HEK293 (cell line): ENCODE measurements around the gene PRND.

ENCODE experiments used
- CTCF ChIA-PET: fragments of 350-600 bp; formaldehyde crosslinking; extraction: SDS; loops from one replicate; lab custom pipeline; 2021; ENCODE audit warnings: antibody characterized with exemption; lab: Yijun Ruan, JAX
- POLR2A ChIA-PET: fragments of 300-600 bp; formaldehyde crosslinking; extraction: SDS; loops from one replicate; lab custom pipeline; 2020; ENCODE audit warnings: antibody characterized with exemption, inconsistent platforms; lab: Yijun Ruan, JAX
- H3K27ac ChIP-seq: fragments of 200-500 bp; sonication (Bioruptor generic); 2 replicates; pipeline ENCODE4 v1.5.1; 2014; ENCODE audit warnings: low read depth, low read length, control low read depth, inconsistent platforms; ENCODE audit errors: extremely low read depth
- H3K36me3 ChIP-seq, 2 experiments: fragments of 200-500 bp in 1 of 2; sonication (Bioruptor generic) in 1 of 2; 1 replicate in 1 of 2; 2 replicates in 1 of 2; pipeline ENCODE4 v1.5.1; 2014 to 2017; ENCODE audit warnings: inconsistent platforms in 2 of 2, low read length in 2 of 2; ENCODE audit not compliant: control insufficient read depth in 2 of 2, insufficient read depth in 1 of 2
- H3K4me1 ChIP-seq: fragments of 200-500 bp; sonication (Bioruptor generic); 2 replicates; pipeline ENCODE4 v1.5.1; 2014; ENCODE audit warnings: mild to moderate bottlenecking, low read length, inconsistent platforms; ENCODE audit not compliant: control insufficient read depth, insufficient read depth
- H3K4me3 ChIP-seq: 2 replicates; pipeline ENCODE4 v1.5.1; 2011; ENCODE audit warnings: low read depth, mild to moderate bottlenecking, control low read depth, low read length, moderate library complexity
- H3K9me3 ChIP-seq: fragments of 200-500 bp; sonication (Bioruptor generic); 2 replicates; pipeline ENCODE4 v1.5.1; 2014; ENCODE audit warnings: low read depth, low read length, inconsistent platforms; ENCODE audit not compliant: control insufficient read depth, insufficient read depth
- EGR2 ChIP-seq: fragments of 450-650 bp; formaldehyde crosslinking; IDR thresholded peaks from 2 replicates; pipeline ENCODE4 v1.5.1; 2016; ENCODE audit warnings: low read depth, missing biosample characterization, missing genetic modification characterization
- KLF16 ChIP-seq: fragments of 450-650 bp; formaldehyde crosslinking; IDR thresholded peaks from 2 replicates; pipeline ENCODE4 v1.5.1; 2017; ENCODE audit warnings: missing biosample characterization, missing genetic modification characterization
- KLF8 ChIP-seq: fragments of 450-650 bp; formaldehyde crosslinking; IDR thresholded peaks from 2 replicates; pipeline ENCODE4 v1.5.1; 2016; ENCODE audit warnings: missing biosample characterization, missing genetic modification characterization
- SETDB1 ChIP-seq: IDR thresholded peaks from one replicate; pipeline ENCODE4 v1.6.1; 2017; ENCODE audit warnings: mild to moderate bottlenecking, low read length, moderate library complexity, mixed read lengths; ENCODE audit not compliant: insufficient read length
- TSHZ1 ChIP-seq: fragments of 450-650 bp; formaldehyde crosslinking; IDR thresholded peaks from 2 replicates; pipeline ENCODE4 v1.5.1; 2016; ENCODE audit warnings: missing biosample characterization, missing genetic modification characterization, borderline replicate concordance
- ZBTB1 ChIP-seq: fragments of 450-650 bp; formaldehyde crosslinking; IDR thresholded peaks from 2 replicates; pipeline ENCODE4 v1.5.1; 2016; ENCODE audit warnings: missing biosample characterization, missing genetic modification characterization
- ZNF140 ChIP-seq: fragments of 450-650 bp; formaldehyde crosslinking; IDR thresholded peaks from 2 replicates; pipeline ENCODE4 v1.5.1; 2016; ENCODE audit warnings: missing biosample characterization, missing genetic modification characterization
- ZNF18 ChIP-seq: fragments of 450-650 bp; formaldehyde crosslinking; IDR thresholded peaks from 2 replicates; pipeline ENCODE4 v1.5.1; 2016; ENCODE audit warnings: missing biosample characterization, missing genetic modification characterization
- ZNF202 ChIP-seq: fragments of 450-650 bp; formaldehyde crosslinking; IDR thresholded peaks from 2 replicates; pipeline ENCODE4 v1.5.1; 2016; ENCODE audit warnings: missing biosample characterization, missing genetic modification characterization, borderline replicate concordance
- ZNF221 ChIP-seq: fragments of 450-650 bp; formaldehyde crosslinking; IDR thresholded peaks from 2 replicates; pipeline ENCODE4 v1.5.1; 2017; ENCODE audit warnings: missing biosample characterization, missing genetic modification characterization, borderline replicate concordance
- ZNF223 ChIP-seq: fragments of 450-650 bp; formaldehyde crosslinking; IDR thresholded peaks from 2 replicates; pipeline ENCODE4 v1.5.1; 2016; ENCODE audit warnings: missing biosample characterization, missing genetic modification characterization
- ZNF292 ChIP-seq: fragments of 450-650 bp; formaldehyde crosslinking; IDR thresholded peaks from 2 replicates; pipeline ENCODE4 v1.5.1; 2016; ENCODE audit warnings: low read depth, missing biosample characterization, missing genetic modification characterization, borderline replicate concordance
- ZNF394 ChIP-seq: fragments of 450-650 bp; formaldehyde crosslinking; IDR thresholded peaks from 2 replicates; pipeline ENCODE4 v1.5.1; 2016; ENCODE audit warnings: missing biosample characterization, missing genetic modification characterization, mild to moderate bottlenecking, moderate library complexity, borderline replicate concordance
- ZNF404 ChIP-seq: fragments of 450-650 bp; formaldehyde crosslinking; IDR thresholded peaks from 2 replicates; pipeline ENCODE4 v1.5.1; 2017; ENCODE audit warnings: missing biosample characterization, missing genetic modification characterization
- ZNF423 ChIP-seq: fragments of 450-650 bp; formaldehyde crosslinking; IDR thresholded peaks from 2 replicates; pipeline ENCODE4 v1.5.1; 2016; ENCODE audit warnings: missing biosample characterization, missing genetic modification characterization
- ZNF48 ChIP-seq: fragments of 450-650 bp; formaldehyde crosslinking; IDR thresholded peaks from 2 replicates; pipeline ENCODE4 v1.5.1; 2016; ENCODE audit warnings: missing biosample characterization, missing genetic modification characterization
- ZNF510 ChIP-seq: fragments of 450-650 bp; formaldehyde crosslinking; IDR thresholded peaks from 2 replicates; pipeline ENCODE4 v1.5.1; 2018; ENCODE audit warnings: mild to moderate bottlenecking, missing genetic modification characterization, missing biosample characterization; ENCODE audit not compliant: insufficient replicate concordance
- ZNF514 ChIP-seq: fragments of 450-650 bp; formaldehyde crosslinking; IDR thresholded peaks from 2 replicates; pipeline ENCODE4 v1.5.1; 2016; ENCODE audit warnings: missing biosample characterization, missing genetic modification characterization
- ZNF521 ChIP-seq: fragments of 450-650 bp; formaldehyde crosslinking; IDR thresholded peaks from 2 replicates; pipeline ENCODE4 v1.5.1; 2017; ENCODE audit warnings: missing biosample characterization, mild to moderate bottlenecking, missing genetic modification characterization
- ZNF544 ChIP-seq: fragments of 450-650 bp; formaldehyde crosslinking; IDR thresholded peaks from 2 replicates; pipeline ENCODE4 v1.5.0; 2017; ENCODE audit warnings: missing biosample characterization, missing genetic modification characterization
- ZNF571 ChIP-seq: fragments of 450-650 bp; formaldehyde crosslinking; IDR thresholded peaks from 2 replicates; pipeline ENCODE4 v1.5.0; 2017; ENCODE audit warnings: missing biosample characterization, missing genetic modification characterization
- ZNF585B ChIP-seq: fragments of 450-650 bp; formaldehyde crosslinking; IDR thresholded peaks from 2 replicates; pipeline ENCODE4 v1.5.1; 2016; ENCODE audit warnings: missing biosample characterization, missing genetic modification characterization
- ZNF600 ChIP-seq: fragments of 450-650 bp; formaldehyde crosslinking; IDR thresholded peaks from 2 replicates; pipeline ENCODE4 v1.5.1; 2016; ENCODE audit warnings: missing biosample characterization, missing genetic modification characterization
- ZNF704 ChIP-seq: fragments of 450-650 bp; formaldehyde crosslinking; IDR thresholded peaks from 2 replicates; pipeline ENCODE4 v1.5.1; 2016; ENCODE audit warnings: missing biosample characterization, missing genetic modification characterization
- ZNF707 ChIP-seq: fragments of 450-650 bp; formaldehyde crosslinking; IDR thresholded peaks from 2 replicates; pipeline ENCODE4 v1.5.1; 2016; ENCODE audit warnings: missing biosample characterization, missing genetic modification characterization
- ZNF791 ChIP-seq: fragments of 450-650 bp; formaldehyde crosslinking; IDR thresholded peaks from 2 replicates; pipeline ENCODE4 v1.5.1; 2016; ENCODE audit warnings: missing biosample characterization, missing genetic modification characterization
- ZSCAN16 ChIP-seq: fragments of 450-650 bp; formaldehyde crosslinking; IDR thresholded peaks from 2 replicates; pipeline ENCODE4 v1.5.1; 2016; ENCODE audit warnings: missing biosample characterization, missing genetic modification characterization
- TF ChIP-seq, protein P1 (sequence below): fragments of 450-650 bp; formaldehyde crosslinking; IDR thresholded peaks from 2 replicates; pipeline ENCODE4 v1.5.1; 2016; ENCODE audit warnings: missing biosample characterization, missing genetic modification characterization
- TF ChIP-seq, protein P2 (sequence below): fragments of 450-650 bp; formaldehyde crosslinking; IDR thresholded peaks from 2 replicates; pipeline ENCODE4 v1.5.1; 2017; ENCODE audit warnings: missing biosample characterization, missing genetic modification characterization

The PRND gene

GRCh38 chr20:4722571-4722970, 862 bp downstream of the PRND start:
- no peak overlapping the region for H3K27ac ChIP-seq
- no peaks in the 10 kb centered on the region for H3K36me3 ChIP-seq
- POLR2A ChIA-PET, result no interaction called here
- H3K9me3 ChIP-seq, result no peaks in the 10 kb centered on the region; the same call in 1 of the 2 replicates
- CTCF ChIA-PET, result interaction anchor here (0.7 to 5.6 kb wide), 10 partner anchors 9 to 474 kb away, joined by 3 to 46 read pairs (median 4); no protein-coding TSS in a partner anchor
- no peak for TF ChIP-seq KLF8 (tag by site-specific recombination)
- TF ChIP-seq, protein P1, sequence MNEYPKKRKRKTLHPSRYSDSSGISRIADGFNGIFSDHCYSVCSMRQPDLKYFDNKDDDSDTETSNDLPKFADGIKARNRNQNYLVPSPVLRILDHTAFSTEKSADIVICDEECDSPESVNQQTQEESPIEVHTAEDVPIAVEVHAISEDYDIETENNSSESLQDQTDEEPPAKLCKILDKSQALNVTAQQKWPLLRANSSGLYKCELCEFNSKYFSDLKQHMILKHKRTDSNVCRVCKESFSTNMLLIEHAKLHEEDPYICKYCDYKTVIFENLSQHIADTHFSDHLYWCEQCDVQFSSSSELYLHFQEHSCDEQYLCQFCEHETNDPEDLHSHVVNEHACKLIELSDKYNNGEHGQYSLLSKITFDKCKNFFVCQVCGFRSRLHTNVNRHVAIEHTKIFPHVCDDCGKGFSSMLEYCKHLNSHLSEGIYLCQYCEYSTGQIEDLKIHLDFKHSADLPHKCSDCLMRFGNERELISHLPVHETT (tag by site-specific recombination), result no peak
- no peak for TF ChIP-seq ZNF48 (tag by site-specific recombination)
- TF ChIP-seq, protein P2, sequence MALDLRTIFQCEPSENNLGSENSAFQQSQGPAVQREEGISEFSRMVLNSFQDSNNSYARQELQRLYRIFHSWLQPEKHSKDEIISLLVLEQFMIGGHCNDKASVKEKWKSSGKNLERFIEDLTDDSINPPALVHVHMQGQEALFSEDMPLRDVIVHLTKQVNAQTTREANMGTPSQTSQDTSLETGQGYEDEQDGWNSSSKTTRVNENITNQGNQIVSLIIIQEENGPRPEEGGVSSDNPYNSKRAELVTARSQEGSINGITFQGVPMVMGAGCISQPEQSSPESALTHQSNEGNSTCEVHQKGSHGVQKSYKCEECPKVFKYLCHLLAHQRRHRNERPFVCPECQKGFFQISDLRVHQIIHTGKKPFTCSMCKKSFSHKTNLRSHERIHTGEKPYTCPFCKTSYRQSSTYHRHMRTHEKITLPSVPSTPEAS (tag by site-specific recombination), result no peak
- TF ChIP-seq ZNF704, result no peak
- no peak for TF ChIP-seq ZNF521
- no peak for TF ChIP-seq ZNF423 (tag by site-specific recombination)
- no peak for TF ChIP-seq TSHZ1 (tag by site-specific recombination)
- TF ChIP-seq ZBTB1 (tag by site-specific recombination), result no peak
- TF ChIP-seq EGR2 (tag by site-specific recombination), result no peak
- TF ChIP-seq ZNF791 (tag by site-specific recombination), result no peak
- TF ChIP-seq ZNF514 (tag by site-specific recombination), result no peak
- TF ChIP-seq ZNF221 (tag by site-specific recombination), result no peak
- no peak for TF ChIP-seq ZSCAN16 (tag by site-specific recombination)
- H3K4me1 ChIP-seq, result no peaks in the 10 kb centered on the region
- no peak overlapping the region for H3K4me3 ChIP-seq

GRCh38 chr20:4722993-4723392, 1.3 kb downstream of the PRND start:
- H3K36me3 ChIP-seq, result no peaks in the 10 kb centered on the region
- H3K27ac ChIP-seq, result no peak overlapping the region
- no peak for TF ChIP-seq KLF16 (tag by site-specific recombination)
- no peak for TF ChIP-seq ZNF202 (tag by site-specific recombination)
- no peak for TF ChIP-seq ZNF544 (tag by site-specific recombination)
- TF ChIP-seq SETDB1, result no peak
- no peak for TF ChIP-seq ZNF140 (tag by site-specific recombination)
- no peak for TF ChIP-seq ZNF223 (tag by site-specific recombination)
- TF ChIP-seq ZNF394 (tag by site-specific recombination), result no peak
- TF ChIP-seq ZNF292 (tag by site-specific recombination), result no peak
- no peak for TF ChIP-seq ZNF707 (tag by site-specific recombination)
- no peak for TF ChIP-seq ZNF48 (tag by site-specific recombination)
- no peak for TF ChIP-seq ZNF585B (tag by site-specific recombination)
- no peak for TF ChIP-seq ZNF571
- no peak for TF ChIP-seq ZNF404 (tag by site-specific recombination)
- no peak for TF ChIP-seq ZNF510 (tag by site-specific recombination)
- TF ChIP-seq ZNF600 (tag by site-specific recombination), result no peak
- TF ChIP-seq ZNF18 (tag by site-specific recombination), result no peak
- no peak overlapping the region for H3K4me3 ChIP-seq
- no peaks in the 10 kb centered on the region; the same call in 1 of the 2 replicates for H3K9me3 ChIP-seq
- H3K4me1 ChIP-seq, result no peaks in the 10 kb centered on the region
- ChIA-PET CTCF (interaction anchor here (0.7 to 5.6 kb wide), 9 partner anchors 9 to 474 kb away, joined by 3 to 46 read pairs (median 4); no protein-coding TSS in a partner anchor), POLR2A (no interaction called here)
